Epidermal melanocyte (primary cell): Measurements from ENCODE around the gene MORF4L1.
"Not testable (repeated sequence)": the region's sequence is repeated elsewhere in the genome, so short reads cannot be mapped to it uniquely, and the experiment has no call there.

Source experiments
- DNase-seq: peaks from one replicate; pipeline ENCODE4 v3.0.0; 2011; ENCODE audit warnings: low spot score; ENCODE audit not compliant: insufficient read length

Gene MORF4L1

GRCh38 chr15:78900819-78901533 is 28.3 kb downstream of the MORF4L1 start:
- not testable (repeated sequence) for DNase-seq

DNA sequence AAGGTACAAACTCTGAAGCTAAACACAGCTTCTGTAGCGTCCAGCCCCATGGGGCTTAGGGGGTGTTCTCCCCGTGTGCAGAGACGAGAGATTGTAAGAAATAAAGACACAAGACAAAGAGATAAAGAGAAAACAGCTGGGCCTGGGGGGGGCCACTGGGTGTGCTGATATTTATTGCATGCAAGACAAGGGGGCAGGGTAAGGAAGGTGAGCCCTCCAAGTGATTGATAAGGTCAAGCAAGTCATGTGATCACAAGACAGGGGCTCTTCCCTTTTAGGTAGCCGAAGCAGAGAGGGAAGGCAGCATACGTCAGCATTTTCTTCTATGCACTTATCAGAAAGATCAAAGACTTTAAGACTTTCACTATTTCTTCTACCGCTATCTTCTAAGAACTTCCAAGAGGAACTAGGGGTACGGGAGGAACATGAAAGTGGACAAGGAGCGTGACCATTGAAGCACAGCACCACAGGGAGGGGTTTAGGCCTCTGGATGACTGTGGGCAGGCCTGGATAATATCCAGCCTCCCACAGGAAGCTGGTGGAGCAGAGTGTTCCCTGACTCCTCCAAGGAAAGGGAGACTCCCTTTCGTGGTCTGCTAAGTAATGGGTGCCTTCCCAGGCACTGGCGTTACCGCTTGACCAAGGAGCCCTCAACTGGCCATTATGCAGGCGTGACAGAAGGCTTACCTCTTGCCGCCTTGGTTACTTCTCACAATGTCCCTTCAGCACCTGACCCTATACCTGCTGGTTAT is 29.8 kb downstream of the MORF4L1 start:
- not testable (repeated sequence) for DNase-seq

GRCh38 chr15:78904599-78905358 is 32.1 kb downstream of the MORF4L1 start:
- DNase-seq: no peak

DNA sequence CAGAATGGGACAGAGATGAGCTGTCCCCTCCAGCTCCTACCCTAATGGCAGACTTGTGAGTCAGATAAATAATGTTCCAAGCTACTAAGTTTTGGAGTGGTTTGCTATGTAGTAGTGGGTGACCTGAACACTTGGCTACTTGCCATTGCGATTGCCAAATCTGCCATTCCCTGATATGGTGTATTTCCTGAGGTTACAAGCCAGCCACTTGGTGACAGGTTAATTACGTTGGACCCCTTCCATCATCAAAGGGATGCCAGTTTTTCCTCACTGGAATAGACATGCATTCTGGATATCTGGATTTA is 33.6 kb downstream of the MORF4L1 start:
- DNase-seq: no peak

- DNase-seq: no peak
Observed at GRCh38 chr15:78907577-78907976, 34.9 kb downstream of the MORF4L1 start.

DNA sequence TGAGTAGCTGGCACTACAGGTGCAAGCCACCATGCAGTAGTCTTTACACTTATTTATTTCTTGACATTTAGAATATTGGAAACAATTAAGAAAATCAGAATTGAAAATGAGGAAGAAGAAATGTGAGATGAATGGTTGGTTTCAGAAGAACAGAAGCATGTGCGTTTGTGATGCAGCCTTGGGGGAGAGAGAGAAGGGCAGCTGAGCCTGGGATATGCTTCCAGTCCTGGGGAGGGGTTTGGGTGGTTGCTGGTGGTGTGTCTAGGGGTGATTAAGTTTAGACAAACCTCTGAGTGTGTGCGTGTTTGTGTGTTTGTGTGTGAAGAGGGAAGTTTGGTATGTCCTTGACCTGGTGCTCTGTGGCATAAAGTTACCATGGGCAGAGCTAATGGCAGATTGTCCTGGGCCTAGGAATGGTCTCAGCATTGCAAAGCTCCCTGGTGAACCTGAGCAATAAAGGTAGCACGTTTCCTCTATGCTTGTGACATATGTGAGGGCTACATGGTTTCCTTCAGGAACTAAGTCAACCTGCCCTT is 36.5 kb downstream of the MORF4L1 start:
- no peak for DNase-seq

DNA sequence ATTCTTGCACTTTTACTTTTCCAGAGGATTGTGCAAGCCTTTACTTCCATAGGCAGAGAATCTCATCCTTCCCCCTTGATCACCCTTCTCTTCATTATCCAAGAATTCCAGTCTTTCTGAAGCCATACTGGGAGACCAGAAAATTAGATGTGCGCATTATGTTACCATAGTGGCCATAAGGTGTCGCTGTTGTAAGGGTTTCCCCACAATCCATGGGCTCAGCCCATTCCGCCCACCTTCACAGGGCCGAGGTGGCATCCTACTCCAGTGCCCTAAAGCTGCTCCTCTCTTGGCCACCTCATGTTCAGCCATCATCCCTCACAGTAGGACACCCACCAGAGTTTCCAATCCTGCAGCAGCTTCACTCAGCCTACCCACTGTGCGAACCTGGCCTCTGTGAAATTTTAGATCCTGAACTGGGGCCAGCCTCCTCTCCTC is 37.1 kb downstream of the MORF4L1 start:
- DNase-seq: no peak

DNA sequence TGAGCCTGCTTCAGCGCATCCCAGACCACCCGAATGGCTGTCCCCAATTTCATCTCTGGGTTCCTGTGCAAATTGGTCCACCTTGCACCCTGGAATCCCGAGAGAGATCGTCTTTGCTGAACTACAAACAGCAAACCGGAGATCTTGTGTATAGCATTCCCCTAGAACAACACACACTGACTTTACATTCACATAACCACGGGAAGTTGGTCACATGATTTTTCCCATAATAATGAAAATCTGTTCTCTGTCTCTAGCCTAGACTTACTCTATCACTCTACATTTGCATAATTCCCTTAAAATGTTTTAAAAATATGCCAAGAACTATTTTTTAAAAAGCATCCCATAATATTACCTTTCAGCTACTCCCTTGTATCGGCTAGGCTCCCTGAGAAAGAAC is 37.6 kb downstream of the MORF4L1 start:
- DNase-seq: no peak

DNA sequence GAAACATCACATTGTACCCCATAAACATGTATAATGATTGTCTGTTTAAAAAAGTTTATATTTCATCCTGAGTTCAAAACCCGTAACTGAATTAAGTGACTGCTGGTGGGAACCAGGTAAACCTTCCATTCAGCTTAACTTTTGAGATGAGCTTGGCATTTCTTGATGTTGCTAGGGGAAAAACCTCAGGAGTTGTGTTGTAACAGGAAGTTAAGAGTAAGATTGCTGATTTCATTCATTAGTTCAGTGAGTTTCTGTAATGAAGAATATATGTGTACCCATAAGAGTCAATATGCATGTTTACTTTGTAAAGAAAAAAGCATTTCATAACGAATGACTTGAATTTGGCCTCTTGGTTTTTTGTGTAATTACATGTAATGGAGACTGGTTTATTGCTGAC is 39.6 kb downstream of the MORF4L1 start:
- DNase-seq: no peak

DNA sequence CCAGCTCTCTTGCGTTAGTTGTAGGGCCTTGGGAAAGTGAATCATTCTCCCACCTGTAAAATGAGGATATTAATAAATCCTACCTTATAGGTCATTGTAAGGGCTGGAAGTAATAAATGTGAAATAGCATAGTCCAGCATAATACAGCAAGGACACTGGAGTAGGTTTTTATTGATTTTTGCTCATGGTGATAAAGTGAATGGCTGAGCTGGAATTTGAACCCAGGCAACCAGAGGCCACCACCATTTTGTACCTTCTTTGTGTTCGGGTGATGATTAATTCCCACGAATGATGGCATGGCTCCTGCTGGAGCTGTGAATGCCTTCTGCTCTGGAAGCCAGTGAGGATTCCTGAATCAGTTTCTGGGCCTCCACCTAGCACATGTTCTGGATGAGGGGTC is 40.3 kb downstream of the MORF4L1 start:
- no peak for DNase-seq

GRCh38 chr15:78914027-78914764 is 41.5 kb downstream of the MORF4L1 start:
- no peak for DNase-seq

- DNase-seq: no peak
Observed at GRCh38 chr15:78915341-78916087, 42.8 kb downstream of the MORF4L1 start.

DNA sequence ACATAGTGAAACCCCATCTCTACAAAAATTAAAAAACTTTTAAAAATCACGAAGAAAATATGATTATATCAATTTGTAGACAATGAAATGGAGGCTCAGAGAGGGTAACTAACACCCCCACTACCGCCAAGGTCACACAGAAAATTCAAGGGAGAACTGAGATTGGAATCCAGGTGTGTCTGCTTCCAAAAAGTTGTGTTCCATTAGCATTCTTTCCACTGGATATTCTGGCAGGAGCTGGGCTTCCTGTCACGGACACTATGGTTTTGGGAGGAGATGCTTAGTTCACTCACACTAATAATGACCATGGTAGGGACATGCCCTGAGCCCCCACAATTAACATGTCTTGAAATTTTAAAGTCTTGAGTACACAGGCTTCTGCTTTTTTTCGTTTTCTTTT is 43.4 kb downstream of the MORF4L1 start:
- DNase-seq: no peak

DNA sequence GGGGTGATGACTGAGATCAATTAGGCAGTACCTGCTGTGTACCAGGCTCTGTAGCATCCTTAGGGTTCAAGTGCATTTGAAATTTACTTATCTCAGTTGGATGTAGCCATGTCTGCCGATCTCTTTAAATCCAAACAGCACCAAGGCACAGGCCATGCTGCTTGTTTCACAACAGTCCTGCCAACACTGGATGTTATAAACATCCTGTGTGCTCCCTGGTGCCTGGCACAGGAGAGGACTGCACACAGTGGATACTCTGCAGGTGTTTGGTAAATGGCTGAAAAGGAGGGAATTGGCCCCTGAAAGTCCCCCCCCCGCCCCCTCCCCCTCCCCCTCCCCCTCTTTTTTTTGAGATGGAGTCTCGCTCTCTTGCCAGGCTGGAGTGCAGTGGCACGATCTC is 45.2 kb downstream of the MORF4L1 start:
- no peak for DNase-seq

- no peak for DNase-seq
Observed at GRCh38 chr15:78921517-78921916, 48.8 kb downstream of the MORF4L1 start.

DNA sequence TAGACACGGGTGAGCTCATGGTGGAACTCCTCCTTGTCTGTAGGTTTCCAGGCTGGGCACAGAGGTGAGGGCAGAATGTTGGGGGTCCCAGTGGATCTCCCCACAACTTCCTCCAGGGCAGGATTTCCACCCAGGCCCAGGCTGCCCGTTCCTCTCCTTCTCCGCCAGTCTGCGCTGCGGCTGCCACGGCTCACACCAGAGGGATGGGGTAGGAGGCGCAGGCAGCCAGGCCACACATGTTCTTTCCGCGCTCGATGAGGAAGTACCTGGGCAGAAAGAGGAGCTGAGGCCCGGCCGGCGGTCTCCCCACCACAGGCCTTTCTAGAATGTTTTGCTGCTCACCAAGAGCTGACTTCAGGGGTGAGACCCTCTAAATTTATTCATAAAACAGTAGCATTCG is 49.2 kb downstream of the MORF4L1 start:
- DNase-seq: no peak

DNA sequence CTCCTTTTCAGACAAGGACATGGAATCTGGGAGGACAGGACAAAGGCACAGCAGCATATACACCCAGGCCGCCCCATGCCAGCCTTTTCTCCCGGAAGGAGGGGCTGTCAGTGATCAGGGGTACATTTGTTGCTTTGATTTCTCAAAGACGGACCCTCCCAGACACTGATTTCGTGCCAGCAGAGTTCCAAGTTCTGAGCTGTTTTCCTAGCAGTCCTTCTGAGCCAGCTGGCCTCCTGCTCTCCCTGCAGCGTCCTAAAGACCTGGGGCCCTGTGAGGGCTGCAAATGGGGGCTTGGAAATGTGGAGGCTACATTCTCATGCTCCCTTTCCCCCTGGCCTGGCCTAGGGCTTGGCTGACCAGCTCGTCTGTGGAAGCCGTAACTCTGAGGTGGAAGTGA is 49.8 kb downstream of the MORF4L1 start:
- DNase-seq: no peak

DNA sequence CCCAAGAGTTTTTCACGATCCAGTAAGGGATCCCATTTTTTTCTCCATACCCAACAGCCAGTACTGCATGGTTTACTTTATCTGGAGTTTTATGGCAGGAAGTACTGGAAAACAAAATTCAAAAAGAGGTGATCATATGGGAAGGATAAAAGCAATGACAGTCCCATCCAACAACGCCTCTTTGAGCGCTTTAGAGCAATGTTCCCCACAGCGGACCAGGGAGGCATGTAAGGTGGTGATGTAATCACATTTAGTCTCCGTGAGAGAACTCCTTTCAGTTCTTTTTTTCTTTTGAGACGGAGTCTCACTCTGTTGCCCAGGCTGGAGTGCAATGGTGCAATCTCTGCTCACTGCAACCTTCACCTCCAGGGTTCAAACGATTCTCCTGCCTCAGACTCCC is 50.3 kb downstream of the MORF4L1 start:
- DNase-seq: no peak

DNA sequence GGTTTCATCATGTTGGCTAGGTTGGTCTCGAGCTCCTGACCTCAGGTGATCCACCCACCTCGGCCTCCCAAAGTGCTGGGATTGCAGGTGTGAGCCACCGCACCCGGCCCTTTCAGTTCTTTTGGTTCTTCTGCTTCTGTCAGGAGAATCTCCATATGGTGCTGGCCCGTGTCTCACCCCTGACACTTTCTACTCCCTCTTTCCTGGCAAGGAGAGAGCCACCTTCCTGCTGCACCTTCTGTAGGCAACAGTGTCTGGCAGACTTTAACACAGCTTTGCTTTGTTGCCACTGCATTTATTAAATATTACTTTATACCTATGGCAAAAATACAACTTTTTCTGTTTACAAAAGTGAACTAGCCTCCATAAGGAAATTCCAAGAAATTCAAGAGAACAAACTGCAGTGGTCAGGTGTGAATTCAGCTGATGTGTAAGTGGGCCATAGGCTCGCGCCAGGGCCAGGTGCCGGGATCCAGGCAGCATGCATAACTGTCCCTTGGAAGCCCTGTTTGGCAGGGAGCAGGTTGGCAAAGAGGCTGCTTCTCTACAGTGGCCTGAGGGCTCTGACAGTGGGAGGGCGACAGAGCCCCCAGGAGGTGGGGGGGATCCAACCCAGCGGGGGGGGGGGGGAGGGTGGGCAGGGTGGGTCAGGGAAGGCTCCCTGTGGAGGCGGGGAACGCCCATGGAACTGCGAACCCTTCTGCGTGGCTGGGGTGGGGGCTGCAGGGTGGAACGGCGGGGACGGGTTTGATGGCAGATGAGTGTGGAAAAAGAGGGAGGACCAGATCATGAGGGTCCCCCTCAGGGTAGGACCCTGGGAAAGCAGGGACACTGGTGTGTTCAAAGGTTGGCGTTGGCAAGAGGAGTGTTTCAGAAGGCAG is 51.0 kb downstream of the MORF4L1 start:
- DNase-seq: no peak
